GM23338 (cell line): ENCODE data around the gene MAP3K8.

Experiments used
- CREB1 ChIP-seq: fragments of 250-450 bp; sonication (Bioruptor Pico); IDR thresholded peaks from 2 replicates; pipeline ENCODE4 v1.5.0; 2020; ENCODE audit warnings: low read depth, mild to moderate bottlenecking, moderate library complexity
- EZH2 ChIP-seq: fragments of 200-600 bp; sonication (generic); IDR thresholded peaks from one replicate; pipeline ENCODE4 v1.8.0; 2017; ENCODE audit warnings: antibody characterized with exemption, mild to moderate bottlenecking, low read depth; ENCODE audit not compliant: unreplicated experiment
- EZH2phosphoT487 ChIP-seq: fragments of 200-600 bp; sonication (generic); IDR thresholded peaks from one replicate; pipeline ENCODE4 v1.8.1; 2018; ENCODE audit warnings: antibody characterized with exemption; ENCODE audit not compliant: unreplicated experiment
- NANOG ChIP-seq: IDR thresholded peaks from 2 replicates; pipeline ENCODE4 v1.6.1; 2016; ENCODE audit warnings: antibody characterized with exemption, borderline replicate concordance
- POLR2AphosphoS5 ChIP-seq: IDR thresholded peaks from 2 replicates; pipeline ENCODE4 v1.6.1; 2016; ENCODE audit warnings: antibody characterized with exemption, low read depth
- STAT1 ChIP-seq: IDR thresholded peaks from one replicate; pipeline ENCODE4 v1.6.1; 2016; ENCODE audit warnings: antibody characterized with exemption; ENCODE audit not compliant: unreplicated experiment
- ZNF462 ChIP-seq: fragments of 250-450 bp; sonication (Bioruptor Pico); IDR thresholded peaks from 2 replicates; pipeline ENCODE4 v1.5.0; 2020; ENCODE audit warnings: mild to moderate bottlenecking, moderate library complexity
- TF ChIP-seq, protein P1 (sequence below), 2 experiments: fragments of 200-600 bp in 1 of 2; sonication (generic) in 1 of 2; conservative IDR thresholded peaks; 2 replicates each; pipeline versions ENCODE4 v1.5.1 to v1.6.1; 2016 to 2017; ENCODE audit warnings: antibody characterized with exemption in 2 of 2, low read depth in 2 of 2, mild to moderate bottlenecking in 2 of 2, moderate library complexity in 1 of 2
- TF ChIP-seq, protein P2 (sequence below): IDR thresholded peaks from one replicate; pipeline ENCODE4 v1.6.1; 2018; ENCODE audit warnings: antibody characterized with exemption; ENCODE audit not compliant: unreplicated experiment

DNA sequence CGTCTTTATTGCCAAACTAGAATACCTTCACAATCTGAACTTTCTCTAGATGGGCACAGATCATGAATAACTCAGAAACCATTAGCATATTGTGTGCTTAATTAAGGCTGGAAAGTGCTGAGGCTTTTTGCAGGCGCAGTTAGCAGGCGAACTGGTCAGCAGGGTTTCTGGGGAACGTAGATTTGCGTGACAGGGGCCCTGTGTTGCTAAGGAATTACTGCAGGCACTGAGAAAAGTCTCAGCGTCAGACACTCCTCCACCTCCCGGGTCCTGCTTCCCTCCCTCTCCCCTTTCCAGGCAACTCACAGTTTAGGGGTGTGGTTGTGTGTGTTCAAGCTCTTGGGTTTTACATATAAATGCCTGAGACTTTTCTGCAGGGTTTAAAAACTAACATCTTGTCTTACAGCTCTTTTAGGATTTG lies 2.2 kb downstream of the MAP3K8 start:
- TF ChIP-seq EZH2 (no peak), POLR2AphosphoS5 (no peak), EZH2phosphoT487 (no peak), ZNF462 (CRISPR knock-in tag) (no peak), NANOG (no peak), STAT1 (no peak), CREB1 (CRISPR knock-in tag) (no peak)
- TF ChIP-seq, protein P1, sequence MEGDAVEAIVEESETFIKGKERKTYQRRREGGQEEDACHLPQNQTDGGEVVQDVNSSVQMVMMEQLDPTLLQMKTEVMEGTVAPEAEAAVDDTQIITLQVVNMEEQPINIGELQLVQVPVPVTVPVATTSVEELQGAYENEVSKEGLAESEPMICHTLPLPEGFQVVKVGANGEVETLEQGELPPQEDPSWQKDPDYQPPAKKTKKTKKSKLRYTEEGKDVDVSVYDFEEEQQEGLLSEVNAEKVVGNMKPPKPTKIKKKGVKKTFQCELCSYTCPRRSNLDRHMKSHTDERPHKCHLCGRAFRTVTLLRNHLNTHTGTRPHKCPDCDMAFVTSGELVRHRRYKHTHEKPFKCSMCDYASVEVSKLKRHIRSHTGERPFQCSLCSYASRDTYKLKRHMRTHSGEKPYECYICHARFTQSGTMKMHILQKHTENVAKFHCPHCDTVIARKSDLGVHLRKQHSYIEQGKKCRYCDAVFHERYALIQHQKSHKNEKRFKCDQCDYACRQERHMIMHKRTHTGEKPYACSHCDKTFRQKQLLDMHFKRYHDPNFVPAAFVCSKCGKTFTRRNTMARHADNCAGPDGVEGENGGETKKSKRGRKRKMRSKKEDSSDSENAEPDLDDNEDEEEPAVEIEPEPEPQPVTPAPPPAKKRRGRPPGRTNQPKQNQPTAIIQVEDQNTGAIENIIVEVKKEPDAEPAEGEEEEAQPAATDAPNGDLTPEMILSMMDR (conservative IDR thresholded peaks at IDR 0.05; ENCODE audit: low read depth in 2 of 2): no peak
- TF ChIP-seq, protein P2, sequence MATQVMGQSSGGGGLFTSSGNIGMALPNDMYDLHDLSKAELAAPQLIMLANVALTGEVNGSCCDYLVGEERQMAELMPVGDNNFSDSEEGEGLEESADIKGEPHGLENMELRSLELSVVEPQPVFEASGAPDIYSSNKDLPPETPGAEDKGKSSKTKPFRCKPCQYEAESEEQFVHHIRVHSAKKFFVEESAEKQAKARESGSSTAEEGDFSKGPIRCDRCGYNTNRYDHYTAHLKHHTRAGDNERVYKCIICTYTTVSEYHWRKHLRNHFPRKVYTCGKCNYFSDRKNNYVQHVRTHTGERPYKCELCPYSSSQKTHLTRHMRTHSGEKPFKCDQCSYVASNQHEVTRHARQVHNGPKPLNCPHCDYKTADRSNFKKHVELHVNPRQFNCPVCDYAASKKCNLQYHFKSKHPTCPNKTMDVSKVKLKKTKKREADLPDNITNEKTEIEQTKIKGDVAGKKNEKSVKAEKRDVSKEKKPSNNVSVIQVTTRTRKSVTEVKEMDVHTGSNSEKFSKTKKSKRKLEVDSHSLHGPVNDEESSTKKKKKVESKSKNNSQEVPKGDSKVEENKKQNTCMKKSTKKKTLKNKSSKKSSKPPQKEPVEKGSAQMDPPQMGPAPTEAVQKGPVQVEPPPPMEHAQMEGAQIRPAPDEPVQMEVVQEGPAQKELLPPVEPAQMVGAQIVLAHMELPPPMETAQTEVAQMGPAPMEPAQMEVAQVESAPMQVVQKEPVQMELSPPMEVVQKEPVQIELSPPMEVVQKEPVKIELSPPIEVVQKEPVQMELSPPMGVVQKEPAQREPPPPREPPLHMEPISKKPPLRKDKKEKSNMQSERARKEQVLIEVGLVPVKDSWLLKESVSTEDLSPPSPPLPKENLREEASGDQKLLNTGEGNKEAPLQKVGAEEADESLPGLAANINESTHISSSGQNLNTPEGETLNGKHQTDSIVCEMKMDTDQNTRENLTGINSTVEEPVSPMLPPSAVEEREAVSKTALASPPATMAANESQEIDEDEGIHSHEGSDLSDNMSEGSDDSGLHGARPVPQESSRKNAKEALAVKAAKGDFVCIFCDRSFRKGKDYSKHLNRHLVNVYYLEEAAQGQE: no peak
